Esophagus squamous epithelium (tissue), 4 donors: ENCODE data around the gene PPAN.

Experiments used
- POLR2A ChIP-seq, 4 donors: fragments of 450-650 bp; IDR thresholded peaks; one replicate each; pipeline ENCODE4 v1.6.1; 2017; ENCODE audit warnings: antibody characterized with exemption in 4 of 4, mild to moderate bottlenecking in 4 of 4, moderate library complexity in 3 of 4
- TF ChIP-seq, protein P1 (sequence below), 6 experiments: fragments of 450-650 bp in 4 of 6; fragments of 200-600 bp in 2 of 6; sonication (generic) in 2 of 6; IDR thresholded peaks; one replicate each; pipeline ENCODE4 v1.5.1; 2016 to 2019; ENCODE audit warnings: antibody characterized with exemption in 6 of 6, mild to moderate bottlenecking in 4 of 6, moderate library complexity in 4 of 6

DNA sequence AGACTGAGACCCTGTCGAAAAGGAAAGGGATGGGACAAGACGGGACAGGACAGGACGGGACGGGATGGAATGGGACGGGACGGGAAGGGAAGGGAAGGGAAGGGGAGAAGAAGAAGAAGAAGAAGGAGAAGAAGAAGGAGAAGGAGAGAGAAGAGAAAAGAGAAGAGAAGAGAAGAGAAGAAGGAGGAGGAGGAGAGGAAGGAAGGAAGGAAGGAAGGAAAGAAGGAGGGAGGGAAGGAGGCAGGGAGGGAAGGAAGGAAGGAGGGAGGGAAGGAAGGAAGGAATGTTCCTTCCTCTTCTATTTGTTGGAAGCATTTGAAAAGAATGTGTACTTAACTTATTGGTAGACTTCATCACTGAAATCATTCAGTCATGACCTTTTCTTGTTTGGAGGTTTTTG lies 29.6 kb upstream of the PPAN start:
- TF ChIP-seq, protein P1, sequence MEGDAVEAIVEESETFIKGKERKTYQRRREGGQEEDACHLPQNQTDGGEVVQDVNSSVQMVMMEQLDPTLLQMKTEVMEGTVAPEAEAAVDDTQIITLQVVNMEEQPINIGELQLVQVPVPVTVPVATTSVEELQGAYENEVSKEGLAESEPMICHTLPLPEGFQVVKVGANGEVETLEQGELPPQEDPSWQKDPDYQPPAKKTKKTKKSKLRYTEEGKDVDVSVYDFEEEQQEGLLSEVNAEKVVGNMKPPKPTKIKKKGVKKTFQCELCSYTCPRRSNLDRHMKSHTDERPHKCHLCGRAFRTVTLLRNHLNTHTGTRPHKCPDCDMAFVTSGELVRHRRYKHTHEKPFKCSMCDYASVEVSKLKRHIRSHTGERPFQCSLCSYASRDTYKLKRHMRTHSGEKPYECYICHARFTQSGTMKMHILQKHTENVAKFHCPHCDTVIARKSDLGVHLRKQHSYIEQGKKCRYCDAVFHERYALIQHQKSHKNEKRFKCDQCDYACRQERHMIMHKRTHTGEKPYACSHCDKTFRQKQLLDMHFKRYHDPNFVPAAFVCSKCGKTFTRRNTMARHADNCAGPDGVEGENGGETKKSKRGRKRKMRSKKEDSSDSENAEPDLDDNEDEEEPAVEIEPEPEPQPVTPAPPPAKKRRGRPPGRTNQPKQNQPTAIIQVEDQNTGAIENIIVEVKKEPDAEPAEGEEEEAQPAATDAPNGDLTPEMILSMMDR (IDR thresholded peaks at IDR 0.05) = no peak
- no peak for TF ChIP-seq POLR2A (IDR thresholded peaks at IDR 0.05)
